ENCODE measurements around the gene PTK6. TPM values are rescaled to one million over a fixed set of nuclear protein-coding genes. Genes with fewer than 3 reads are reported as not detected.

Gene PTK6
- total RNA-seq, 1 donor from 2014 or later: not detected

DNA sequence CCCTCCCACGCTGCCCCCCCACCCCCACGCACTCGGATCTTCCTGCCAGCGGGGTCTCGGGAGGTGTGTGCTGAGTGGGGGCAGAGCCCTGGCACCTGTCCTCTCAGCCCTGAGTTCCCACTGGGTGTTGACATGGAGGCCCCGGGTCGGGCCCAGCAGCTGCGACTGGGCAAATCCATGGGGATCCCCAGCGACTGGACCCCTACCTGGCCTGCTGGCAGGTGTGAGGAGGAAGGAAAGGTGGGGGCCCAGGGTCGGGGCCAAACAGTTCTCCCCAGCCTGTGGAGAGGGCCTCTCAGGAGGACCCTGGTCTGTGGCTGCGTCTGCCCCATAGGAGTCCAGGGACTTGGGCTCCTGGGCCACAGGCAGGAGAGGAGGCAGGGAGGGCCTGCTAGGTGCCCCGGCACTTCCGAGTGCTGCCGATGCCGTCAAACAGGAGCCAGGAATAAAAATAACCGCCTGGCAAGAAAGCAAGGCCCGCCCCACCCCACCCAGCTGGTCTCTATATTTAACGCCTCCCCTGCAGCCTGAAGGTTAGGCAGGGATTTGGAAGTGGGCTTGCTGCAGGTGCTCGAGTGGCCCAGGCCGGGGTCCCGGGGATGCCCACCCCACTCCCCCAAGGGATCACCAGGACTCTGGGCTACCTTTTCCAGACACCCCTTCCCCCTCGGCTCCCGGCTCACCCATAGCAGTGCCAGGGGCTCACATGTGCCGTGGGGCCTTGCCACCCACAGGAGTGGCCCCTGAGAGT is 36.9 kb downstream of the PTK6 start:
- peak; percentile 54 for ATAC-seq
- intact Hi-C loops (cut with micrococcal nuclease): no loop called here
- peak; percentile 73 for DNase-seq

DNA sequence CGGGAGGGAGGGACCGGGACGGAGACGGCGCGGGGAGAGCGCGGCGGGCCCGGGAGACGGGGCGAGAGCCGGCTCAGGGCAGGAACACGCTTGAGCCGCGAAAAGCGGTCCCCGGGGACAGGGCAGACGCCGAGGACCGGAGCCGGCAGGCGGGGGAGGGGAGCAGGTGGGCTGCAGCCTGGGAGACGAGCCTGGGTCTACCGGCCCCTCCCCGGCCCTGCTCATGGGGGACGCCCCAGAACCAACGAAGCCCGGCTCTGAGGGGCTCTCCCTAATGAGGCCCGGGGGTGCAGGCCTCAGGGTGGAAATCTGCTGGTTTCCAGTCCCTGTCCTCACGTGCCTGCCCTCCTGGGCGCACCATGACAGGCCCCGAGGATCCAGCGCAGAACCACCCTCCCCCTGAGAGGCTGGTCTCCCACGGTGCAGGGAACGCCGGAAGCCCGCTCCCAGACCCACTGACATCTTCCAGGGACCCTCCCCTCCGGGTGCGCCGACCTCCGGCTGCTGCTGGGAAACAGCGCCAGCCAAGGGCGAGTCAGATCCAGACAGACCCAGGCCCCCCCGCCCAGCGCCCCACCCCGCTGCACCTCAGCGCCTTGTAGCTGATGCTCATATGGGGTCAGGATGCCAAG is 37.7 kb downstream of the PTK6 start:
- no peak for DNase-seq
- intact Hi-C loops (cut with micrococcal nuclease): no loop called here
- ATAC-seq: peak; percentile 0

DNA sequence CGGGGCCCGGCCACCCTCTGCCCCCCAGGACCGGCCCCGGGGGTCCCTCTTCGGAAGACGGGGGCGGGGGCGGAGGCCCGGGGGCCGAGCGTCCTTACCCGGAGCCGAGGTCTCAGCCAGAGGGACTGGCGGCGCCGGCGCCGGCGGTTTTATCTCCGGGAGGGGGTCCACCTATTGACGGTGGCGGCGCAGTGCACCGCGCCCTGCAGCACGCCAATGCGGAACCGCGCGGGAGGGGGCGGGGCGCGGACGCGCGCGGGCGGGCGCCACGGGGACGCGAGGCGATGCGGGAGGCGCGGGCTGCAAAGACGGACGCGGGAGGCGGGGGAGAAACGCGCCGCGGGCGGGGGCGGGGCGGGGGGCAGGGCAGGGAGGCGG is 38.2 kb downstream of the PTK6 start, which contains the start of gene EEF1A2:
Gene EEF1A2 (minus strand): TSS at position 124 of the 378 bp plus-strand sequence. CDS start 1,320 bp downstream, outside the sequence.
- peak; percentile 84 for DNase-seq
- intact Hi-C loops (cut with micrococcal nuclease): no loop called here
- ATAC-seq: peak; percentile 10

DNA sequence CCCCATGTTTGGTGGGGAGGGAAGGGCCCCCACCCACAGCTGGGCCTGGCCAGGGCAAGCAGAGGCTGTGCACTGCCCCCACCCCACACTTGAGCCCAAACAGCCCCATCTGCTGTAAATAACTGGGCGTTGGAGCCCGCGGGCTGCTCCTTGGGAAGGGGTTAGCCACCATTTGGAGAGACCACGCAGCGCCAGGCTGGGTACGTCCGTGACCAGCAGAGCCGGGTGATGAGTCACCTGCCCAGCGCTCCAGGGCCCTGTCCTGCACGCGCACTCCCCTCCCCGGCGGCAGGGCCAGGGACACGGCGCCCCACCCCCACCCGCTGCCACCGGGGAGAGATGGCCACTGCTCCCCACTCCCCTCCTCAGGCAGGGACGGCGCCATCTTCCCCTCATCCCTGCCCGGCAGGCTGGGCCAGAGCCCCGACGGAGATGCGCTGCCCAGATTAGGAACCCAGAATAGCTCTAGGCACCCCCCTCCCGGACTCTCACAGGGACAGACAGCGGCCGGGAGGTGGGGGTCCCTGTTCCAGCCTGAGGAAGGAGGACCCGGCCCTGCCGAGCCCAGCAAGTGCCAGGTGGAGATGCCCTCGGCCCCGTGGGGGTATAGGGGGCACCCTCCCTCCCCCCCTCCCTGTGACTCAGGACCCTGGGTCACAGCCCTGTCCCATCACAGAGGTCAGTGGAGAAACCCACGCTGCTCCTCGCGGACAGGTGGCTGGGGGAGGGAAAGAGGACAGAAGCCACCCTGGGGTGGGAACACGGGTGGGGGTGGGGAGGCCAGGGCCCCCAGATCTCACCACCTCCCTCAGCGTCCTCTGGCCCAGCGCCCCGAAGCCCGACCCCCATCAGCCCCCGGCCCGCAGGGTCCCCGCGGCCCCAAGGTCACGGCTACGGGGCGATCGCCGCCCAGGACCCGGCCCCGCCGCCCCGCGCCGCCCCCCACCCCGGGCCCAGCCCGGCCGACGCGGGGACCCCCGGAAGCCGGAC is 38.9 kb downstream of the PTK6 start:
- ATAC-seq (peak; percentile 52), DNase-seq (peak; percentile 84)
- intact Hi-C loops (cut with micrococcal nuclease): no loop called here

DNA sequence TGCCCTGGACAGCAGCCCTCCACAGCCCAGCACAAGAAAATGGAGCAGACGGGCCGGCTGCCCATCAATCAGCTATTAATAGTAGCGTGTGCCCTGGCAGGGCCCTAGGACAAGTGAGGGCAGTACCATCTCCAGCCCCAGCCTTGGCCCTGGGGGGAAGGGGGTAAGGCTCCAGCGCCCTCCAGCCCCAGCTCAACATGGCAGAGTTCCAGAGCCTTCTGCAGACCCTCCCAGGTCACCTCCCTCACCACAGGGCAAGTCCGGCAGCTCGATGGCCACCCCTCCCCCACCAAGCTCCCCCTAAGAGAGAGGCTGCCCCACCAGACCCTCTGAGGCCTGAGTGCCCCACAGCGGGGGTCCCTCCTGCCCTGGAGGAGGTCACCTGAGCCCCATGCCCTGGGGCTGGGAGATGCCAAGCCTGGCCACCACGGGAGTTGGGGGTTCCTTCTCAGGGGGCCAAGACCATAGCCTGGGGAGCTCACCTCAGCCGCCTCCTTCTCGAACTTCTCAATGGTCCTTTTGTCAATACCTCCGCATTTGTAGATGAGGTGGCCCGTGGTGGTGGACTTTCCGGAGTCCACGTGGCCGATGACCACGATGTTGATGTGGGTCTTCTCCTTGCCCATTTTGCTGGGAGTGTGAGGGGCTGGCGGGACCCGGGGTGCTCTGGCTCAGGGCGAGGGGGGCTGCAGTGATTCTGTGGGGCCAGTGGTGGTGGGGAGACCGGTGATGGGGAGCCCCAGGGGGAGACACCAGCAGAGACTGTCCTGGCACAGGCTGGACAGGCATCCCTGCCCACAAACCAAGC is 39.8 kb downstream of the PTK6 start:
- DNase-seq (peak; percentile 76), ATAC-seq (peak; percentile 61)
- intact Hi-C loops (cut with micrococcal nuclease): no loop called here

DNA sequence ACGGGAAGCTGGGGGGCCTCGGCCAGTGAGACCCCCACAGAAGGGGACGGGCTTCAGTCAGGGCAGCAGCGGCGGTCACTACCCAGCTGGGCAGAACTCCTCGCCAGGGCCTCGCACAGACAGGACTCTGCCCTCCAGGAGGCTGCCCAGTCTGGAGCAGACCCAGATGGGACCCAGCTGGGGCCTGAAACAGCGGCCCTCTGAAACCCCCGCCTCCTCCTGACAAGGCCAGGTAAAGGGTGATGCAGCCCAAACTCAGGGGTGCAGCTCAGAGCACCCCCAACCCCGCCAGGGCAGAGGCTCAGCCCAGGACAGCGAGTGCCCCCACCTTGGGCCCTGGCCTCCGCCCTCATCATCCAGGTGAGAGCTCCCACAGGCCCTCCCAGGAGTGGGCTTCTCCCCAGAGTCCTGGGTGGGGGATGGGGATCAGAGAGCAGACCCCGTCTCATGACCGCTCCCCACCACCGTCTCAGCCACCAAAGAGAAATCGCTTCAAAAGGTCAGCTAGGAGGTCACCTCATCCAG is 40.5 kb downstream of the PTK6 start:
- DNase-seq: no peak
- no peak for ATAC-seq
- intact Hi-C loops (cut with micrococcal nuclease): no loop called here

DNA sequence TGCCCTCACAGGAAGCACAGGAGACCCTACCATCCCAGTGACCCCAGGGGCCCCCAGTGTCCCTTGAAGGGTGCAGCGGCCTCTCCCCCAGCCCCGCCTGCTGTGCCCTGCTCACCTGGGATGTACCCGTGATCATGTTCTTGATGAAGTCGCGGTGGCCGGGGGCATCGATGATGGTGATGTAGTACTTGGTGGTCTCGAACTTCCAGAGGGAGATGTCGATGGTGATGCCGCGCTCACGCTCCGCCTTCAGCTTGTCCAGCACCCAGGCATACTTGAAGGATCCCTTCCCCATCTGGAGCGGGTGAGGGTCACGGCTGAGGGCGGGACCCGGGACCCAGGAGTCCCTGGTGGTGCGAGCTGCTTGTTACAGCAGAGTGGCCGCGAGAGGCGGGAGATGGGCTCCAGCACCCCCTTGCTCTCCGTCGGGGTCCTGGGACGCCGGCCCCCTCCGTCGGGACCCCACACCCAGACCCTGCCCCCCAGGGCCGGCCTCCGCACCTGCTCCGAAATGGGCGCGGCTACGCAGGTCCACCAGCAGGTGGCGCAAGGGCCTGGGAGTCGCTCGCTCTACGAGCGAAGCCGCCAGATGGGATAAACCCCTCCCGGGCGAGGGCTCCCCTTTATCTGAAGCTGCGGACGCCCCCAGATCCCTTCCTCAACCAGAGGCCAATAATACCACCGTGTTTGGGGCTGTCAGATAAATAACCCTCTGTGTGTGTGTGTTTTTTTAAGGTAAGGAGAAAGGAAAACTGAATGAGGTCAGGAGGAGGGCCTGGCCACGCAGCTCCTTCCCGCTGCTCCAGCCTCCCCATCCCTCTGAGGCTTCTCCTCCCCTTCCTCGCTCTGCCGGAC is 41.2 kb downstream of the PTK6 start:
- ATAC-seq: peak; percentile 34
- peak; percentile 82 for DNase-seq
- intact Hi-C loops (cut with micrococcal nuclease): no loop called here

DNA sequence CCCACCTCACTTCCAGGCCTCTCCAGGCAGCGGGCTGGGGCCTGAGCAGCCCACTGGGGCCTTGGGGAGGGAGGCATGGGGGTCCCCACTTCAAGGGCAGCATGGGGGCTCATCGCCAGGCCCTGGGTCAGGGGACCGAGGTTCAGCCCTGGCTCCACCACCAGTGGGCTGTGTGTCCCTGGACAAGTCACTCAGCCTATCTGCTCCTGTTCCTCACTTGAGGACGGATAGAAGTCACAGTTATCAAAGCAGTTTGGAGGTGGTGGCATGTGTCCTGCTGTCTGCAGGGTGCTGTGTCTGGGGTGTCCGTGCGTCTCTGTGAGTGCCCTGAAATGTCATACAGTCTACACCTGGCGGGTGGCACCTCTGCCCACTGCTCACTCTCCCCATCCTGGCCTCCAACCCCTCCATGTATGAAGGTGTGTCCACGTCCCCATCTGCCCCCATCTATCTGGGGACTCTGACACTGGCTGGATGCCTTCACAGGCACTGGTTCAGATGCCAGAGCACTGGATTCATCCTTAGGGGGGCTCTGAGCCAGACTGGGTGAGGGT is 41.9 kb downstream of the PTK6 start:
- no peak for DNase-seq
- intact Hi-C loops (cut with micrococcal nuclease): no loop called here
- no peak for ATAC-seq

DNA sequence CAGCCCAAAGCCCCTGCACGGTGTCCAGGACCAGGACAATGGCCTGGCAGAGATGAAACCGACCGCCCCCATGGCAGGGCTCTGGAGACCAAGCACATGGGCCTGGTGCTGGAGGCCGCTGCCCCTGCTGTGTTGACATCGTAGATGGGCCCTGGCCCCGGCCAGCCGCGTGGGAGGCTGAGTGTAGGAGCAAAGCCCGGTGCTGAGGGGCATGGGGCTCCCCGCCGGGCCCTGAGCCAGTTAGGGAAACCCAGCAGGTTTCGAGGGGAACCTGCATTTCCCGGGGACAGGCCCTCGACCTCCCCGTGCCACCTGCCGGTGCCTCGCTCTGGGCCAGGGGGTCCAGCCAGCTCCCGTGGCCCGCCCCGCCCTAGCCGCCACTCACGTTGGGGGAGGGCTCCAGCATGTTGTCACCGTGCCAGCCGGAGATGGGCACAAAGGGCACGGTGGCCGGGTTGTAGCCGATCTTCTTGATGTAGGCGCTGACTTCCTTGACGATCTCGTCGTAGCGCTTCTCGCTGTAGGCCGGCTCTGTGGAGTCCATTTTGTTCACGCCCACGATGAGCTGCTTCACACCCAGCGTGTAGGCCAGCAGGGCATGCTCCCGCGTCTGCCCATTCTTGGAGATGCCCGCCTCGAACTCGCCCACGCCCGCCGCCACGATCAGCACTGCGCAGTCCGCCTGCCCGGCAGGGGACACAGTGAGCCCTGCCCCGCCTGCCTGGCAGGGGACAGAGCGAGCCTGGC is 42.6 kb downstream of the PTK6 start:
- intact Hi-C loops (cut with micrococcal nuclease): no loop called here
- ATAC-seq (no peak), DNase-seq (no peak)

DNA sequence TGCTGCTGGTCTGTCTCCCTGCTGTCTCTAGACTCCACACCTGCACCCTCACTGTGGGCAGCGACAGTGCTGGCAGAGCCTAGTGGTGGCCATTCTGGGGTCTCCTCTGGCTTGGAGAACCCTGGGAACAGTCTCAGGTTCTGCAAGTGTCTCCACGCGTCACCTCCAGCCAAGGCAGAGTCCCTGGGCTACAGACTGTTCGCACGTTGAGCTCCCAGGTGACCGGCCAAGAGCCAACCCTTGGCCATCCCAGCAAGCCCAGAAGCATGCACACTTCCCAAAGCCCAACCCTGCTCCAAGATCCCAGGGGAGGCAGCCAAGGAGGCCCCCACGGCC is 43.1 kb downstream of the PTK6 start:
- no peak for DNase-seq
- intact Hi-C loops (cut with micrococcal nuclease): no loop called here
- no peak for ATAC-seq

DNA sequence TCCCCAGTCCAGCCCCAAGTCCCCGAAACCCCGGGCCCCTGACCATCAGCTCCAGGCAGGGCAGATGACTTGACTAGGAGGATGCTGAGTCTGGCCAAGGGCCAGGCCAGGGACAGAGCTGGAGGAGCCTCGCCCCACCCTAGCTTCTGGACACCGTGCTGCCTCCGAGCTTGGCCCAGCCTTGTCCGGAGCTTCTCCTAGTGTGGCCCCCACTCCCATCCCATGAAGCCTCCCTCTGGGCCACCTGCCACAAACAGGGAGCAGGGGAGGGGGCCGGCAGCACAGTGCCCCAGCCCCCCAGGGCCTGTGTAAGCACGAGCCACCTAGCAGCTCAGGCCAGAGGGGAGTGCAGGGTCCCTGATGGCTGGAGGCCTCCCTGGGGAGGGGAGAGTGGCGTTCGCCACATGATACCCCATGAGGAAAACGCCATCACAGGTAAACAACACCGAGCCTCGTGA is 43.6 kb downstream of the PTK6 start:
- DNase-seq: no peak
- ATAC-seq: no peak
- intact Hi-C loops (cut with micrococcal nuclease): no loop called here

DNA sequence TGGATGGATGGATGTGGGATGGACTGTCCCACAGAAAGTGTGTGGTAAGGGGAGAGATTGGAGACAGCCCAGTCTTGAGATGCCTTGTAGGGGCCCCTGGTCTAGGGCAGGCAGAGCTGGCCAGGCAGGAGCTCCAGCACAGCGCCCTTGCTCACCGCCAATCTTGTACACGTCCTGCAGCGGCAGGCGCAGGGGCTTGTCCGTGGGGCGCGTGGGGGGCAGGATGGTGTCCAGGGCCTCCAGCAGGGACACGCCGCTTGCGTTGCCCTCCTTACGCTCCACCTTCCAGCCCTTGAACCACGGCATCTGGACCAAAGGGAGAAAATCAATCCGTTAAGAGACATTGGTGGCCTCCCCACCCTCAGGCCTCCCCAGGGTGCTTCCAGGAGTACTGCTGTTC is 44.2 kb downstream of the PTK6 start:
- ATAC-seq: no peak
- intact Hi-C loops (cut with micrococcal nuclease): no loop called here
- DNase-seq: no peak

DNA sequence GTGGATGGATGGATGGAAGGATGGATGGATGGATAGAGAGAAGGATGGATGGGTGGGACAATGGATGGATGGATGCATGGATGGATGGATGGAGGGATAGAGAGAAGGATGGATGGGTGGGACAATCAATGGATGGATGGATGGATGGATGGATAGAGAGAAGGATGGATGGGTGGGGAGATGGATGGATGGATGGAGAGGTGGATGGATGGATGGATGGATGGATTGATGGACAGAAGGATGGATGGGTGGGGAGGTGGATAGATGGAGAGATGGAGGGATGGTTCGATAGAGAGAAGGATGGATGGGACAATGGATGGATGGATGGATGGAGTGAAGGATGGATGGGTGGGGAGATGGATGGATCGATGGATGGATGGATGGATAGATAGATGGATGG is 44.7 kb downstream of the PTK6 start:
- ATAC-seq (no peak), DNase-seq (no peak)
- intact Hi-C loops (cut with micrococcal nuclease): no loop called here

DNA sequence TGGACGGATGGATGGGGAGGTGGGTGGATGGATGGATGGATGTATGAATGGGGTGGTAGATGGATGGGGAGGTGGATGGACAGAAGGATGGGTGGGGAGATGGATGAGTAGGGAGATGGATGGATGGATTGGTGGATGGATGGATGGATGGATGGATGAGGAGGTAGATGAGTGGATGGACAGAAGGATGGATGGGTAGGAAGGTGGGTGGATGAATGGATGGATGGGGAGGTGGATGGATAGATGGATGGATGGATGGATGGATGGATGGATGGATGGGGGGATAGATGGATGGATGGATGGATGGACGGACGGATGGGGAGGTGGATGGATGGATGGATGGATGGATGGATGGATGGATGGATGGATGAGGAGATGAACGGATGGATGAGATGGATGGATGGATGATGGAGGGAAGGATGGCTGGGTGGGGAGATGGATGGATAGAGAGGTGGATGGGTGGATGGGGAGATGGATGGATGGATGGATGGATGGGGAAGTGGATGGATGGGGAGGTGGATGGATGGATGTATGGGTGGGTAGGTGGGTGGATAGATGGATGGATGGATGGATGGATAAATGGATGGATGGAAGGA is 45.4 kb downstream of the PTK6 start:
- DNase-seq (no peak), ATAC-seq (no peak)
- intact Hi-C loops (cut with micrococcal nuclease): no loop called here

DNA sequence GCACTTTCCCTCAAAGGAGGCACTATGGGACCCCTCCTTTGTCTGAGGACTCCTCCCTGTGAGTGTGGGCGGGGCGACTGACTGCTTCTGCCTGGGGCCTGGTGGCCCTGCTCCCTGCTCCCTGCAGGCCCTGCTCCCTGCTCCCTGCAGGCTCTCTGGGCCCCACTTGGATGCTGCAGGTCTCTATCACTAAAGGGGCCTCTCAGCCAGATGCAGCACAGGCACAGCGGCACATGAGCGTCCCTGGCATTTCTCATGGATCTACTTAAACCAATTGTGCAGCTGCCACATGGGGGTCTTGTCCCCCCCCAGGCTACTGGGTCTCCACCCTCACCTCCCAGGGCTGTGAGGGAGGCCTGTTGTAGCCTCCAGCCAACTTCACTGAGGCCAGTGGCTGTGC is 46.1 kb downstream of the PTK6 start:
- ATAC-seq (no peak), DNase-seq (no peak)
- intact Hi-C loops (cut with micrococcal nuclease): no loop called here

DNA sequence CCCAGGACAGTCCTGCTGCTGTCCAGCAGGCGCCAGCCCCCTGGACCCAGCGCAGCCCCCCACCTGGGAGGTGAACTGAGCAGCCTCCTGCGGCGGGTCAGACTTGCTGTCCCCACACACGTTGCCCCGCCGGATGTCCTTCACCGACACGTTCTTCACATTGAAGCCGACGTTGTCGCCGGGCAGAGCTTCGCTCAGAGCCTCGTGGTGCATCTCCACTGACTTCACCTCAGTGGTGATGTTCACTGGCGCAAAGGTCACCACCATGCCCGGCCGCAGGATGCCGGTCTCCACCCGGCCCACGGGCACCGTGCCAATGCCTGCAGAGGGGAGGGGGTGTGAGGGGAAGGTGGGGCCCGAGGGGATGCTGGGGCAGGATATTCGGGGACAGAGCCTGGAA is 46.8 kb downstream of the PTK6 start:
- DNase-seq (no peak), ATAC-seq (peak; percentile 5)
- intact Hi-C loops (cut with micrococcal nuclease): no loop called here

Data from left ventricle myocardium superior (tissue), 1 donor.